Osteocyte (in vitro differentiated cells): ENCODE results near the gene EIF4G1. TPM values are rescaled to one million over a fixed set of nuclear protein-coding genes. Genes with fewer than 3 reads are reported as not detected.

Experiments
- DNase-seq: peaks from one replicate; pipeline ENCODE4 v3.0.0; 2021; ENCODE audit warnings: mixed read lengths; ENCODE audit not compliant: unreplicated experiment; ENCODE audit errors: extremely low spot score
- H3K27ac Mint-ChIP-seq: one replicate; pipeline ENCODE4 v1.8.0; 2021; ENCODE audit warnings: mild to moderate bottlenecking, mixed read lengths; ENCODE audit not compliant: unreplicated experiment
- H3K27me3 Mint-ChIP-seq: one replicate; pipeline ENCODE4 v1.8.0; 2021; ENCODE audit warnings: mixed read lengths; ENCODE audit not compliant: unreplicated experiment
- H3K36me3 Mint-ChIP-seq: one replicate; pipeline ENCODE4 v1.8.0; 2021; ENCODE audit warnings: mixed read lengths; ENCODE audit not compliant: unreplicated experiment
- H3K4me1 Mint-ChIP-seq: one replicate; pipeline ENCODE4 v1.8.0; 2021; ENCODE audit warnings: mixed read lengths; ENCODE audit not compliant: unreplicated experiment
- H3K4me3 Mint-ChIP-seq: one replicate; pipeline ENCODE4 v1.8.0; 2021; ENCODE audit warnings: mild to moderate bottlenecking, moderate library complexity, mixed read lengths; ENCODE audit not compliant: unreplicated experiment
- H3K9me3 Mint-ChIP-seq: one replicate; pipeline ENCODE4 v1.8.0; 2021; ENCODE audit warnings: mixed read lengths; ENCODE audit not compliant: unreplicated experiment
- CTCF ChIP-seq: fragments of 200-600 bp; sonication (generic); IDR thresholded peaks from 2 replicates; pipeline ENCODE4 v1.5.0; 2021; ENCODE audit warnings: antibody characterized with exemption, mild to moderate bottlenecking, moderate library complexity
- total RNA-seq: library from RNA; stranded (reverse); gene quantifications from 2 replicates; pipeline ENCODE4 v1.2.1, GENCODE V29; 2021

Gene EIF4G1
- total RNA-seq, 1 donor from 2014 or later: 385 TPM

- no peak for DNase-seq
Measured at GRCh38 chr3:184275961-184276910, 38.2 kb upstream of the EIF4G1 start, which contains the start of gene ECE2. TSS of gene ECE2 (plus strand) at chr3:184276022. CDS start at chr3:184276154, 132 bp downstream.

GRCh38 chr3:184277366-184277765, 37.0 kb upstream of the EIF4G1 start:
- Mint-ChIP-seq H3K27ac (no peak overlapping the region), H3K4me3 (no peak overlapping the region), H3K9me3 (no peaks in the 10 kb centered on the region), H3K27me3 (peaks cover 35% of the 10 kb centered on the region), H3K4me1 (no peaks in the 10 kb centered on the region), H3K36me3 (no peaks in the 10 kb centered on the region)
- no peak for TF ChIP-seq CTCF
- no peak for DNase-seq

More at GRCh38 chr3:184275961-184276910, 38.2 kb upstream of the EIF4G1 start, which contains the start of gene ECE2:
- Mint-ChIP-seq H3K4me3 (no peak within 1 kb of the TSS), H3K4me1 (no peaks in the 10 kb centered on the region), H3K9me3 (no peaks in the 10 kb centered on the region), H3K27me3 (peaks cover 39% of the 10 kb centered on the region), H3K27ac (no peak within 1 kb of the TSS), H3K36me3 (no peaks in the 10 kb centered on the region)
- TF ChIP-seq CTCF: no peak

- no peak overlapping the region for H3K27ac Mint-ChIP-seq
- no peaks in the 10 kb centered on the region for H3K9me3 Mint-ChIP-seq
- no peaks in the 10 kb centered on the region for H3K4me1 Mint-ChIP-seq
- DNase-seq: no peak
- peaks cover 37% of the 10 kb centered on the region for H3K27me3 Mint-ChIP-seq
- no peak for TF ChIP-seq CTCF
- H3K4me3 Mint-ChIP-seq: no peak overlapping the region
- no peaks in the 10 kb centered on the region for H3K36me3 Mint-ChIP-seq
Measured at GRCh38 chr3:184282941-184283340, 31.5 kb upstream of the EIF4G1 start.

- no peak overlapping the region for H3K27ac Mint-ChIP-seq
- no peak overlapping the region for H3K4me3 Mint-ChIP-seq
- H3K9me3 Mint-ChIP-seq: no peaks in the 10 kb centered on the region
- H3K27me3 Mint-ChIP-seq: peaks cover 38% of the 10 kb centered on the region
- H3K36me3 Mint-ChIP-seq: no peaks in the 10 kb centered on the region
- TF ChIP-seq CTCF: no peak
- DNase-seq: no peak
- H3K4me1 Mint-ChIP-seq: no peaks in the 10 kb centered on the region
Measured at GRCh38 chr3:184283681-184284080, 30.7 kb upstream of the EIF4G1 start.

GRCh38 chr3:184284696-184285095, 29.7 kb upstream of the EIF4G1 start:
- no peak for DNase-seq
- TF ChIP-seq CTCF: peak; percentile 44
- Mint-ChIP-seq H3K9me3 (no peaks in the 10 kb centered on the region), H3K4me3 (no peak overlapping the region), H3K4me1 (no peaks in the 10 kb centered on the region), H3K27me3 (peaks cover 35% of the 10 kb centered on the region), H3K36me3 (no peaks in the 10 kb centered on the region), H3K27ac (no peak overlapping the region)
